GM23338 (cell line): ENCODE data around the gene LPAR1.

Experiments
- CTCF ChIP-seq, 2 experiments: fragments of 200-600 bp in 1 of 2; sonication (generic) in 1 of 2; conservative IDR thresholded peaks; 2 replicates each; pipeline versions ENCODE4 v1.5.1 to v1.6.1; 2016 to 2017; ENCODE audit warnings: antibody characterized with exemption in 2 of 2, low read depth in 2 of 2, mild to moderate bottlenecking in 2 of 2, moderate library complexity in 1 of 2
- EZH2phosphoT487 ChIP-seq: fragments of 200-600 bp; sonication (generic); IDR thresholded peaks from one replicate; pipeline ENCODE4 v1.8.1; 2018; ENCODE audit warnings: antibody characterized with exemption; ENCODE audit not compliant: unreplicated experiment

- TF ChIP-seq CTCF (conservative IDR thresholded peaks at IDR 0.05; ENCODE audit: low read depth in 2 of 2) = no peak
- no peak for TF ChIP-seq EZH2phosphoT487
These were observed 202.4 kb downstream of the LPAR1 start for GRCh38 chr9:110835859-110836271.
